GM19025 (cell line): Measurements from ENCODE around the gene CYGB.
"Not testable (repeated sequence)": the region's sequence is repeated elsewhere in the genome, so short reads cannot be mapped to it uniquely, and the experiment has no call there.

Experiments used
- ATAC-seq: cut with Tn5 transposase; IDR thresholded peaks from one replicate; pipeline ENCODE4 v1.9.1; 2021; ENCODE audit warnings: mild to moderate bottlenecking, low read depth, moderate library complexity; ENCODE audit not compliant: unreplicated experiment

The CYGB gene

GRCh38 chr17:76527430-76528111 is 9.9 kb downstream of the CYGB start:
- no peak for ATAC-seq

DNA sequence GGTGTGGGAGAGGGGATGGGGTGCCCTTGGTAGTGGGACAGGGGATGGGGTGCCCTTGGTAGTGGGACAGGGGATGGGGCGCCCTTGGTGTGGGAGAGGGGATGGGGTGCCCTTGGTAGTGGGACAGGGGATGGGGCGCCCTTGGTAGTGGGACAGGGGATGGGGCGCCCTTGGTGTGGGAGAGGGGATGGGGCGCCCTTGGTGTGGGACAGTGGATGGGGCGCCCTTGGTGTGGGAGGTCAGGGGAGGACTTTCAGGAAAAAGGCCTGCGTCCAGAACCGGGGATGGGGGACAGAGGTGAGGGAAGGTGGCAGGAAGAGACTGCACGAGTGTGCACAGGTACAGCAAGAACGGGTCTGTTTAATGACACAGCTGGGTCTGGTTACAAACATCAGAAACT is 10.5 kb downstream of the CYGB start:
- not testable (repeated sequence) for ATAC-seq

GRCh38 chr17:76525513-76525833 is 12.0 kb downstream of the CYGB start:
- not testable (repeated sequence) for ATAC-seq

DNA sequence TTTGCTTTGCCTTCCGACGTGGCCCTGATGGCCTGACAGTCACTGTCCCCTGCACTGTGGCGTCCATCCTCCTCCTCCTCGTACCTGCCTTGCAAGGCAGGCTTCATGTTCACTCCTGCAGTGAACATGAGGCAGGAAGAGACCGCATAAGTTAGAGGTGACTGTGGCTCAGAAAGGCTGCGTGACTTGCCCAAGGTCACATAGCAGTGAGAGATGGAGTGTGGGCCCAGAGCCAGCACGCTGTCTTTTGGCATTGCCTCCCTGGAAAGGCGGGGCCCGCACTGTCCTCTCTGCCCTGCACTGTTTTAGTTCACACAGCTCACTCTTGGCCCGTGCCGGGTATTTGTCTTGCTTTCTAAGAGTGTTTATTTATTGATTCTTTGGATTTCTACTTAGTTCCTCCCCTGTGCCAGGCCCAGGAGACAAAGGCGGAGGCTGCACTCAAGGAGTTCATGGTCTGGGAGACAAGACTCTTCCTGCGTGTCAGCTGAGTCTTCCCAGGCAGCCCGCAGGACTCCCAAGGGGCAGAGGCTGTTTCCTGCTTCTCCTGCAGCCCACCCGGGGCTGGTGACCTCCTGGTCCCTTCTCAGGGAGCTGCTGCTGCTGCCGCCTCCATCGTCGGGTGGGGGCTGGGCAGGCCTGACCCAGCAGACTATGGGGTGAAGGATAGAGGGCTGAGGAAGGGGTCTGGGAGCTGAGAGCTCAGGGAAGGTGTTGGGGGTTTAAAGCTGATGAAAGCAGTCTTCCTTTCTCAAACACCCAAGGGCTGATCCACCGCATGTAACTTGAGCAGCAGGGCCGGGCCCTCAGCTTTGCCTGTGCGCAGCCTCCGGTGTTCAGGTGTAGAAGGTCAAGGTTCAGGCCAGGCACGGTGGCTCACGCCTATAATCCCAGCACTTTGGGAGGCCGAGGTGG is 12.7 kb downstream of the CYGB start:
- no peak for ATAC-seq

DNA sequence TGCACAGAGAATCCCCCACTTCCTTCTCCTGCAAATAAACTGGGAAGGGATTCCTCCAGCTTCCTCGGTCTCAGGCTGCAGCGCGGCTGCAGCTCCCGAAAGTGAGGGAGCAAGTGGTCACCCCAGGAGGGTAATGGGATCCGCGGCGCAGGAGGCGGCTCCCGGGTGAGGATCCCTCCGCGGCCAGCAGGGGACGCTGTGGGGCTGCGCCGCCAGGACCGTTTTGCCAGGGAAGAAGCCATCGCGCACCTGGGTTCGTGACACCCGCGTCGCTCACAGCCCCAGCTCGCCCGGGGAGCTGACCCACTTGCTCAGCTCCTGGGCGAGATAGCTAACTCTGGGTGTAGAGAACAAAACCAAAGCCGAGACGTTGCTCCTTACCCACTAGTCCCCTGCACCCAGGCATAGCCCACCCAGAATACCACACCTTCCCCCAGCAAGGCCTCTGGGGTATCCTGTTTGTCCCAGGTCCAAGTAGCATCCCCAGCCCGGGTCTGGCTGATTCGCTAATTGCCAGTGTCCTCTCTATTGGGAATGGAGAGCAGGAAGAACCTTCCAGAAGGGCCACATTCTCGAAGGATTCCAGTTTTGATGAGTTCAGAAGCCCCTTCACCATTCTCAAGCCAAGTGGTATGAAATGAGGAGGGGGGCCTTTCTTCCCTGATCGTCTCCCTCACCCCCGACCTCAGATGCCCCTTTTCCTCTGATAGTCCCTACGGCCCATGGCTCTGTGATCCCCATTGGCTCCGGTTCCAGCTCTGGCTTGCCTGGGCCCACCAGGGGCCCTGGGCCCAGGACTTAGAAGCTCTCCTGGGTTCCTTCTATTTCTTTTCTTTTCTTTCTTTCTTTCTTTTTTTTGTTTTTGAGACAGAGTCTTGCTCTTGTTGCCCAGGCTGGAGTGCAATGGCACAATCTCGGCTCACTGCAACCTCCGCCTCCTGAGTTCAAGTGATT is 14.1 kb downstream of the CYGB start:
- no peak for ATAC-seq

- ATAC-seq: not testable (repeated sequence)
Measured at GRCh38 chr17:76521683-76522082, 15.8 kb downstream of the CYGB start.

DNA sequence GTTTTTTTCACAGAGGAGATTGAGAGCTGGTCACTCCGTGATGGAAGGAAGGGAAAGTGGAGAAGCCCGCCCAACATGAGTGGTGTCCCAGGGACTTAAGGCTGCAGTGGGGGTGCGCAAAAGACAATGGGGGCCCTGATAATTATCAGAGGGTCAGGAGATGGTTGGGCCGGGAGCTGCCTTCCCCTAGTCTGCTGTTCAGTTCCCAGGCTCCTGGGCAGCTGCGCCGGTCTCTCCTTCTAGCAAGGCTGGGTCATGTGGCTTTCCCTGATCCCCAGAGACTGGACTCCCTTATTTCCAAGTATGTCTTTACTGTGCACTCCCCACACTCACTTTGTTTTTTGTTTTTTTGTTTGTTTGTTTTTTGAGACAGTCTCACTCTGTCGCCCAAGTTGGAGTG is 16.2 kb downstream of the CYGB start:
- ATAC-seq: no peak

DNA sequence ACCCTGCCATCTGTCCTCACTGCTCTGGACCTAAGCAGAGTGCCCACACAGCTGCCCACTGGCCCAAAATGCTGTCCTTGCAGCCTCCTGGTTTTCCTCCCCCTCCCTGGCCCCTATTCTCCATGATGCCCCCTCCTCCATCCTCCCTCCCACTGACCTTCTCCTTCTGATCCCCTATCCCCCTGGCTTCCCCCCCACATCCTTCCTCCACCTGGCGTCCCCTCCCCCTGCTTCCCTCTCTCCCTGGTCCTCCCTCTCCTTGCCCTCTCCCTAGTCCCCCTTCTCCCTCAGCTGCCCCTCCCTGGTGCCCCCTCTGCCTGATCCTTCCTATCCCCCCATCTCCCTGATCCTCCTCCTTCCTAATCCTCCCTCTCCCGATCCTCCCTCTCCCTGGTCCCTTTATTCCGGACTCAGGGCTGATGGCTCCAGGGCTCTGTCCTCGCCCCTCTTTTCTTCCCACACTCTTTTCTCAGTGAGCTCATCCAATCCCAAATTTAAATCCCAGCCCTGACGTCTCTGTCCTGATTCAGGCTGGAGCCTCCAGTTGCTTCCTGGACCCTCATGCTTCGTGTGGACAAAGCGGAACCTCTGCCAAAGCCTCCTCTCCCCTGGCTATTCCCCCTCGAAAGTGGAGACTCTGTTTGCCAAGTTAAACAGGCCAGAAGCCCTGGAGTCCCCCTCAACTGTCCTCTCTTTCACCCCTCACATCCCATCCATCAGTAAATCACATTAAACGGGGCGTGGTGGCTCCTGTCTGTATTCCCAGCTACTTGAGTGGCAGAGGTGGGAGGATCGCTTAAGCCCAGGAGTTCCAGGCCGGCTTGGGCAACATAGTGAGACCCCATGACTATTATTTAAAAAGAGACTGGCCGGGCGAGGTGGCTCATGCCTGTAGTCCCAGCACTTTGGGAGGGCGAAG is 18.2 kb downstream of the CYGB start:
- no peak for ATAC-seq

GRCh38 chr17:76517638-76518038 is 19.9 kb downstream of the CYGB start:
- no peak for ATAC-seq

DNA sequence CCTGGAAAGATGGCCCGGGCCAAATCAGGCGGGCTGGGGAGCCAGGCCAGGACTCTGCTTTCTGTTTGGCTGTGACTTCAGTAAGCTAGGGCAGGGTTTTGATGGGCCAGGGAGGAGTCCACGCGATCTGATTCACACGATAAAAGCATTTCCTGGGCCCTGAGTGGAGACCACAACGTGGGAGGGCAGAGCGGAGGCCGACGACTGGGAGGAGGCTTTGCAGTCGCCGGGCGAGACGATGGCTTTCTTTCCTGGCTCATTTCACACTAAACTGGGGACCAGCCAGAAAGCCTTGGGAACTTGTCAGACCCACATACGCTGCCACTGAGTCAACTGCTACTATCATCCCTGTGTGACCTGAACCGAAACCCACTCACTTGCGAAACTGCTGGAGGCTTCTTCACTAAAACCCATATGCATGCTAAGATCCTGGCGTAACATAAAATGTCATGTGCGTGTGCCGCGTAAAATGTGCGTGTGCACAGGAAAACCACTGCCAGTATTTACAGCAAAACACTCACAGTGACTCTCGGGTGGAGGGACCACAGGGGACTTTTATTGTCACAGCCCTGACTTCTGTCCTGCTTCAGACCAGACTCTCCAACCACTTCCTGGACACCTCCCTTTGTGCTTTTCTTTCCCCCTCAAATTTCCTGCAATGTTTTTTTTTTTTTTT is 22.1 kb downstream of the CYGB start:
- ATAC-seq: peak; percentile 62

GRCh38 chr17:76514355-76514754 is 23.2 kb downstream of the CYGB start:
- not testable (repeated sequence) for ATAC-seq

DNA sequence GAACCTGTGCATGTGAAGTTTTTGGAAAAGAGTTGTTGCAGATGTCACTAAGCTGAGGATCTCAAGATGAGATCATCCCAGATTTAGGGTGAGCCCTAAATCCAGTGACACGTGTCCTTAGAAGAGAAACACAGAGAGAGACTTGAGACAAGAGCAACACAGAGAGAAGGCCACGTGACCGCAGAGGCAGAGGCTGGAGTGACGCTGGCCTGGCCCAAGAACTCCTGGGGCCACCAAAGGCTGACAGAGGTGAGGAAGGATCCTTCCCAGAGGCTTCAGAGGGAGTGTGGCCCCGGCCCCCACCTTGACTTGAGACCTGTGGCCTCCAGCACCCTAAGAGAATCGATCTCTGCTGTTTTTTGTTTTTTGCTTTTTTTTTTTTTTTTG is 24.2 kb downstream of the CYGB start:
- ATAC-seq: no peak

DNA sequence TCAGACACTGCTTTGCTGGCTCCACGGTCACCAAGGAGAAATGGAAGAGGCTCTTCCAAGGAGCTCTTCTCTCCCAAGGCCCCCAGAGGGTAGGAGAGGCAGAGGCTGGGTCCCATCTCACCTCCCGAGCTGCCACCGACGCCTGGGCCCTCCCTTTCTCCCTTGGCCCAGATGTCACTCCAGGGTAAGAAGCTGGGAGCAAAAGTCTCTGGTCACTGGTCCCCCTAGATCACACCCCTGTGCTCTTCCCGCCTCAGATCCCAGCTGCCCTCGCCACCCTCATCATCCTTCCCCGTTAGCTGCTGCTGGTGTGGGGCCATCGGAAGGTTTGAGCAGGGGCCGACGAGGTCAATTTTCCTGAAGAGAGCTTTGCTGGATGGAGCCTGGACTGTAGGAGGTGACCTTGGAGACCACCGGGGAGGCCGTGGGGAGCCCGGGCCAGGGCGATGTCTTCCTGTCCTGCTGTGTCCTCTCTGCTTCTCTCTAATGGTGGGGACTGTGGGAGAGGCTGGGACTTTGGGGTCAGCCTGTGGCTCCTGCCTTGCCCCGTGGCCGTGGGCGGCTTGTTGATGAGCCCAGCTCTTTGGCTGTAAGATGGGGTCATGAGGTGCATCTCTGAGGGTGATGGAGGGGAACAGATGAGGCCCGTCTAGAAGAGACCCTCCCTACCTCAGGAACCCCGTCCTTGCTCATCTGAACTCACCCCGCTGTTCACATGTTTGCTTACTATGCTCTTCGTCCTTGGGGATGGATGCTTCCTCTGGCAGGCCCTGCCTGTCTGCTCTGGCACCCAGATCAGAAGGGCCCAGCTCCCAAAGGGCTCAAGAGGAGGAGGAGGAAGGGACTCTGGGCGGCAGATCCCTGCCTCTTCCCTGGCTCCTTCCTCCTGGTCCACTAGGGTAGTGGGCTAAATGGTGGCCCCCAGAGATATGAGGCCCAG is 24.9 kb downstream of the CYGB start:
- no peak for ATAC-seq

GRCh38 chr17:76511668-76512365 is 25.7 kb downstream of the CYGB start:
- ATAC-seq: no peak

- ATAC-seq: no peak
Measured at GRCh38 chr17:76510831-76511244, 26.7 kb downstream of the CYGB start.

GRCh38 chr17:76508472-76509063 is 28.9 kb downstream of the CYGB start:
- not testable (repeated sequence) for ATAC-seq
